Colonic mucosa (tissue), 4 donors: ENCODE data around the gene BRSK2. TPM values are rescaled to one million over a fixed set of nuclear protein-coding genes. Genes with fewer than 3 reads are reported as not detected.

ENCODE experiments used
- DNase-seq: peaks from one replicate; pipeline ENCODE4 v3.0.0-alpha.2; 2020
- H3K27ac ChIP-seq: fragments of 200-600 bp; one replicate; pipeline ENCODE4 v1.8.0; 2021
- H3K27me3 ChIP-seq: fragments of 200-600 bp; one replicate; pipeline ENCODE4 v1.8.0; 2021
- H3K36me3 ChIP-seq: fragments of 200-600 bp; one replicate; pipeline ENCODE4 v1.8.0; 2021
- H3K4me1 ChIP-seq: fragments of 200-600 bp; one replicate; pipeline ENCODE4 v1.8.0; 2021; ENCODE audit warnings: mild to moderate bottlenecking
- H3K4me3 ChIP-seq: fragments of 200-600 bp; one replicate; pipeline ENCODE4 v1.8.0; 2021
- H3K9ac ChIP-seq, 2 donors: one replicate each; pipeline ENCODE4 v1.7.0; 2013; ENCODE audit warnings: control low read depth in 2 of 2, low read depth in 2 of 2, low read length in 2 of 2
- H3K9me3 ChIP-seq: fragments of 200-600 bp; one replicate; pipeline ENCODE4 v1.8.0; 2021
- intact Hi-C: fragments of 100-400 bp; cut with DNase I; formaldehyde crosslinking; loops from one replicate; pipeline ENCODE4 v1.14.1; 2022
- total RNA-seq, 2 donors: library from RNA; stranded (reverse); fragmentation: NEBNext Ultra II Directional in 1 of 2; extraction: Animal tissue kit (Norgen Biotek cat#: 25700) in 1 of 2; gene quantifications; one replicate each; pipeline ENCODE4 v1.2.1, GENCODE V29; 2021
- TF ChIP-seq, protein P1 (sequence below): fragments of 200-600 bp; IDR thresholded peaks from one replicate; pipeline ENCODE4 v1.8.0; 2022; ENCODE audit warnings: antibody characterized with exemption, mild to moderate bottlenecking
- donor health status: healthy.
- donor health status: DM: no; HTN: no; CAD: no.
- donor health status: DM: no; HTN: no; CAD: no.

BRSK2 gene
- total RNA-seq, 2 donors from 2014 or later = 0.52 to 1.2 TPM

DNA sequence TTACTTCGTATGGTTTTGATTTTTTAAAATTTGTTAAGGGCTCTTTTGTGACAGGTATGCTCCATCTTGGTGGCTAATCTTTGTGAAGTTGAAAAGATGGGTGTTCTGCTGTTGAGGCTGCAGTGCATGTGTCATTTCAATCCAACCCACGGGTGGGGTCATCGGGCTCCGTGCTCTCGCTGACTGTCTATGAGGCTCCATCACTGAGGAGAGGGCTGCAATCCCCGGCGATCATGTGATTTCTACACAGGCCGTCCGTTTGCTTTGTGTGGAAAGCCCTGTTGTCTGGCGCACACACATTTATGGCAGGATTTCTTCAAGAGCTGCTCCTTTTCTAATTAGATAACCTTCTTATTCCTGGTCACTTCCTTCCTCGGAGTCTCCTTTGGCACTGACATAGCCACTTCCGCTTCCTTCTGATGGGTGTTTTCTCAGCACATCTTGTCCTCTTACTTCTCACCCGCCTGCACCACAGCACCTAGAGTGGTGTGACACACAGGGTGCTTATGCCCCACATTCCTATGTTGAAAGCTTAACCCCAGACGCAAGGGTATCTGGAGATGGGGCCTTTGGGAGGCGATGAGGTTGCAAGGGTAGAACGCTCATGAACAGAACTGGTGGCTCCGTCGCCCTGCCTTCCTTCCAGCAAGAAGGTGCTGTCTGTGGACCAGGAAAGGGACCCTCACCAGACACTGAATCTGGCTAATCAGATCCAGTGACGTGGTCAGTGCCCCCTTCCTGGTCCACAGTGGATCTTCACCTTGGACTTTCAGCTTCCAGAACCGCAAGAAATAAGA lies 87.4 kb downstream of the BRSK2 start:
- H3K27me3 ChIP-seq = no peaks in the 10 kb centered on the region
- intact Hi-C loops = no loop called here
- no peaks in the 10 kb centered on the region for H3K4me1 ChIP-seq
- TF ChIP-seq, protein P1, sequence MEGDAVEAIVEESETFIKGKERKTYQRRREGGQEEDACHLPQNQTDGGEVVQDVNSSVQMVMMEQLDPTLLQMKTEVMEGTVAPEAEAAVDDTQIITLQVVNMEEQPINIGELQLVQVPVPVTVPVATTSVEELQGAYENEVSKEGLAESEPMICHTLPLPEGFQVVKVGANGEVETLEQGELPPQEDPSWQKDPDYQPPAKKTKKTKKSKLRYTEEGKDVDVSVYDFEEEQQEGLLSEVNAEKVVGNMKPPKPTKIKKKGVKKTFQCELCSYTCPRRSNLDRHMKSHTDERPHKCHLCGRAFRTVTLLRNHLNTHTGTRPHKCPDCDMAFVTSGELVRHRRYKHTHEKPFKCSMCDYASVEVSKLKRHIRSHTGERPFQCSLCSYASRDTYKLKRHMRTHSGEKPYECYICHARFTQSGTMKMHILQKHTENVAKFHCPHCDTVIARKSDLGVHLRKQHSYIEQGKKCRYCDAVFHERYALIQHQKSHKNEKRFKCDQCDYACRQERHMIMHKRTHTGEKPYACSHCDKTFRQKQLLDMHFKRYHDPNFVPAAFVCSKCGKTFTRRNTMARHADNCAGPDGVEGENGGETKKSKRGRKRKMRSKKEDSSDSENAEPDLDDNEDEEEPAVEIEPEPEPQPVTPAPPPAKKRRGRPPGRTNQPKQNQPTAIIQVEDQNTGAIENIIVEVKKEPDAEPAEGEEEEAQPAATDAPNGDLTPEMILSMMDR = no peak
- no peak overlapping the region for H3K9ac ChIP-seq
- no peak overlapping the region for H3K4me3 ChIP-seq
- peaks cover 7% of the 10 kb centered on the region for H3K36me3 ChIP-seq
- no peak overlapping the region for H3K27ac ChIP-seq
- no peak for DNase-seq
- H3K9me3 ChIP-seq = no peaks in the 10 kb centered on the region

- TF ChIP-seq, protein P1 = no peak
- Histone ChIP-seq H3K36me3 (peaks cover 7% of the 10 kb centered on the region), H3K27me3 (no peaks in the 10 kb centered on the region), H3K4me3 (no peak overlapping the region), H3K9ac (no peak overlapping the region), H3K27ac (no peak overlapping the region), H3K4me1 (no peaks in the 10 kb centered on the region), H3K9me3 (no peaks in the 10 kb centered on the region)
- intact Hi-C loops = no loop called here
- no peak for DNase-seq
Measured at GRCh38 chr11:1478011-1478410, 88.3 kb downstream of the BRSK2 start.

DNA sequence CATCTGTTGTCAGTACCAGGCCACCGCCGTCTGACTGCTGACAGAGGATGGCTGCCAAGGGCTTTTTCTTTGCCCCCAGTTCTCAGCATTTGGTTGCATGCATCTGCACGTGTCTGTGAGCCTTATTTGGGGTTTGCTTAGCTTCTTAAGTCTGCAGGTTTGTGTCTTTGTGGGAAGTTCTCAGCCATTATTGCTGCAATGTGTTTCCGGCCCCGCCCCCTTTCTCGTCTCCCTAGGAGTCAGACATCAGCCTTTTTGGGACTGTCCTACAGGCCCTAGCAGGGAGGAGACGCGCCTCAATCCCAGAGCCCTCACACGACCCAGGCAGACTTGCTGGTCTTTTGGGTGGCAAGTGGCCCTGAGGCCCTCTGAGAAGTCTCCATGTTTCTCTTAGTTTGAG lies 88.8 kb downstream of the BRSK2 start:
- no peaks in the 10 kb centered on the region for H3K27me3 ChIP-seq
- intact Hi-C loops = no loop called here
- H3K36me3 ChIP-seq = peaks cover 7% of the 10 kb centered on the region
- no peak overlapping the region for H3K4me3 ChIP-seq
- TF ChIP-seq, protein P1 = no peak
- H3K9ac ChIP-seq = no peak overlapping the region
- no peak overlapping the region for H3K27ac ChIP-seq
- no peaks in the 10 kb centered on the region for H3K4me1 ChIP-seq
- no peak for DNase-seq
- no peaks in the 10 kb centered on the region for H3K9me3 ChIP-seq

DNA sequence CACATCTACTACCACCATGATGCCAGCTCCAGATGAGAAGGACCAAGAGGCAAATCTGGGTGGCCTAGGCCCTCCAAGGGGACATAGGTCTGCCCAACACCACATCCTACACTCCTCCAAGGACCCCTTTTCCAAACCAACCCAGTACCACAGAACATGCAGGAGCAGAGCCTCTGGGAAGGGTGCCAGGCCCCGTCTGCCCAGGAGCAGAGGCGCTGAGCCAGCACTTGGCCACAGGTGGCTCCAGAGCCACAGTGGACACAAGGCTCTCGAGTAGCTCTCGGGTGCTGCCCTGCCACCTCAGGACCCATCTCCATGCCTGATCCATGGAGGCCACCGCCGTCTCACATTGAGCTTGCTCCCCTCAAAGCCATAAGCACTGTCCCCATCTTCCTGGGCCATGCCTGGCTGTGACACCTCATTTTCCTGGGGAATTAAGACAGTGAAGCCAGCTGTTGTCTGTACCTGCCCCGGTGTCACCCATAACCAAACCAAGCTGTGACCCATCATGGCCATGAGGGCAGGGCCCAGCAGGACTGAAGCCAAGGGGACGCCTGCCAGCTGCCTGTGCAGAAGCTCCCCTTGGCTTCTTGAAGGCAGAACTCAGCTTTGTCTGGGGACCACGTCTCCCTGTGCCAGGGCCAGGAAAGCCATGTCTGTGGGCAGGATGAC lies 89.4 kb downstream of the BRSK2 start:
- no peaks in the 10 kb centered on the region for H3K4me1 ChIP-seq
- no peak overlapping the region for H3K4me3 ChIP-seq
- peaks cover 7% of the 10 kb centered on the region for H3K36me3 ChIP-seq
- no peaks in the 10 kb centered on the region for H3K27me3 ChIP-seq
- TF ChIP-seq, protein P1 = no peak
- no peak overlapping the region for H3K27ac ChIP-seq
- no peak for DNase-seq
- H3K9ac ChIP-seq = no peak overlapping the region
- intact Hi-C loops = no loop called here
- no peaks in the 10 kb centered on the region for H3K9me3 ChIP-seq

DNA sequence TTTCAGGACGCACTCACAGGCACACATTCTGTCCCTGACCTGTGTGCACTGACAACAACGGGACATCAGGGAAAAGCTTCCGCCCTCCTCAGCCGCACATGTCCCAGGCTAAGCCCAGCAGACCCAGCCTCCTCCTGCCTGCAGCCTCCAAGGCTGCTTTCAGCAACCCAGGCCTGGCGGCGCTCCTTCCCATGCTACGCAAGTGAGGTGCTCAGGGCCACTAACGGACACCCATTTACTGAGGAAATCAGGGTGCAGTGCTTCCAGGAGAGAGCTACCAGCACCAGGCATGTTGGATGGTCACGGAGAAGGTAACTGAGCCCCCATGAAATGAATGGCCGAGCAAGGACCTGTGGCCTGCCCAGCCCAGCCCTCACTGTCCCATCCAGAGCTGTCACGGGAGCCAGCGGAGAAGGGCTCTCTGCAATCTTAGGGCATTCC lies 90.0 kb downstream of the BRSK2 start:
- H3K9ac ChIP-seq = no peak overlapping the region
- H3K27ac ChIP-seq = no peak overlapping the region

More for the DNA sequence above, 90.0 kb downstream of the BRSK2 start:
- no peaks in the 10 kb centered on the region for H3K9me3 ChIP-seq
- H3K36me3 ChIP-seq = peaks cover 7% of the 10 kb centered on the region
- no peak overlapping the region for H3K4me3 ChIP-seq
- no peaks in the 10 kb centered on the region for H3K4me1 ChIP-seq
- TF ChIP-seq, protein P1 = no peak
- H3K27me3 ChIP-seq = no peaks in the 10 kb centered on the region
- intact Hi-C loops = no loop called here
- no peak for DNase-seq
